Mucosa of descending colon (tissue), 3 donors: ENCODE measurements around the gene SEMA6B. TPM values are rescaled to one million over a fixed set of nuclear protein-coding genes. Genes with fewer than 3 reads are reported as not detected.

ENCODE experiments used
- ATAC-seq: fragments of 200-7000 bp; cut with Tn5 transposase; one replicate; pipeline ENCODE4 v1.9.1; 2020; ENCODE audit warnings: mild to moderate bottlenecking, moderate library complexity
- DNase-seq, 3 donors: peaks; one replicate each; pipeline ENCODE4 v3.0.0-alpha.2; 2020
- H3K36me3 ChIP-seq: fragments of 200-600 bp; one replicate; pipeline ENCODE4 v1.8.0; 2021; ENCODE audit warnings: low read depth, mild to moderate bottlenecking
- H3K4me1 ChIP-seq: fragments of 200-600 bp; one replicate; pipeline ENCODE4 v1.8.0; 2021; ENCODE audit warnings: low read depth, mild to moderate bottlenecking
- H3K4me3 ChIP-seq: fragments of 200-600 bp; one replicate; pipeline ENCODE4 v1.8.0; 2021; ENCODE audit warnings: mild to moderate bottlenecking
- H3K9me3 ChIP-seq: fragments of 200-600 bp; one replicate; pipeline ENCODE4 v1.8.0; 2021; ENCODE audit warnings: mild to moderate bottlenecking
- CTCF ChIP-seq: fragments of 200-600 bp; IDR thresholded peaks from one replicate; pipeline ENCODE4 v1.8.0; 2022; ENCODE audit warnings: antibody characterized with exemption, mild to moderate bottlenecking
- intact Hi-C, 2 donors: fragments of 100-400 bp; cut with DNase I in 1 of 2; cut with micrococcal nuclease in 1 of 2; formaldehyde crosslinking; loops; one replicate each; pipeline versions ENCODE4 v1.11.0 to v1.11.1; 2022; cut with DNase I, micrococcal nuclease
- total RNA-seq, 3 donors: library from RNA; stranded (reverse); fragmentation: NEBNext Ultra II Directional in 2 of 3; extraction: Animal tissue kit (Norgen Biotek cat#: 25700) in 2 of 3; gene quantifications; one replicate each; pipeline versions ENCODE4 v1.2.1 to v1.2.4, GENCODE V29; 2021 to 2023
- donor health status: DM: no; HTN: no; CAD: no; lungs with moderate emphysema.
- donor health status: DM: no; HTN: no; CAD: no.
- donor health status: DM: no; HTN: yes; CAD: no.

Gene SEMA6B
- total RNA-seq, 3 donors from 2014 or later = 2.5 to 8.4 (median 5.9) TPM

DNA sequence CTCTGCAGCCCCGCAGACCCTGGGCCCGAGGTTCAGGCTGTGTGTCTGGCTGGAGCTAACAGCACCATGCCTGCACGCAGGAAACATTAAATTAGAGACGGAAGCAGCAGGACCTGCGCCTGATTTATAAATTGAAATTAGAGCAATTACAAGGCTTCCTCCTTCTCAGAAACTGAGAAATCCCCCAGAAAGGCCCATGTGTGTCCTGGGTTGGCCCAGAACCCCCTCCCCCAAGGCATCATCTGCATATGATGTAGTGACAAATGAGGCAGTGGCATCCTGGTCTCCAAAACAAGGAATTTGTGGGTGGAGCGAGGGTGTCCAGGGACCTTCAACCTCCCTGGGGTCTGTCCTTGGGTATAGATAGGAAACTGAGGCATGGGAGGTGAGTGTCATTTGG, 27.2 kb upstream of the SEMA6B start:
- intact Hi-C loops = no loop called here
- peaks cover 10% of the 10 kb centered on the region for H3K4me1 ChIP-seq
- no peaks in the 10 kb centered on the region for H3K9me3 ChIP-seq
- H3K4me3 ChIP-seq = no peak overlapping the region
- DNase-seq (no peak), ATAC-seq (no peak)
- no peaks in the 10 kb centered on the region for H3K36me3 ChIP-seq
- TF ChIP-seq CTCF = no peak

DNA sequence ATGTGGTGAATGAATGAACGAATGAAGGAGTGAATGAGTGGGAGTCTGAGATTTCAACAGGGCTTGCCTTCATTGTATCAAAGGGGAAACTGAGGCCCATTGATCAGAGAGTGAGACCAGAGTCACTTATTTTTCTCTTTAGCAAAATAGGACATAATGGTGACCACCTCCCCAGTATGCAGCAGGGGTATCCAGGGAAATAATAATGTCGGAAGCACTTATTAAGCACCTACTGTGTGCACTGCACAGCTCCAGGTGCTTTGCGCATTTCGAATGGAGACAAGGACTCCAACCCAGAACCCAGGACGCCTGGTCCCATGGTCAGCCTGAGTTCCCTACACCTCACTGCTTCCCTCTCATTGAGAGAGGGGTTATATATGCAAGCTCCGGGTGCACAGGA, 26.8 kb upstream of the SEMA6B start:
- no peaks in the 10 kb centered on the region for H3K9me3 ChIP-seq
- TF ChIP-seq CTCF = no peak
- intact Hi-C loops = no loop called here
- no peaks in the 10 kb centered on the region for H3K36me3 ChIP-seq
- ATAC-seq (no peak), DNase-seq (no peak)
- H3K4me3 ChIP-seq = no peak overlapping the region
- peaks cover 10% of the 10 kb centered on the region for H3K4me1 ChIP-seq

DNA sequence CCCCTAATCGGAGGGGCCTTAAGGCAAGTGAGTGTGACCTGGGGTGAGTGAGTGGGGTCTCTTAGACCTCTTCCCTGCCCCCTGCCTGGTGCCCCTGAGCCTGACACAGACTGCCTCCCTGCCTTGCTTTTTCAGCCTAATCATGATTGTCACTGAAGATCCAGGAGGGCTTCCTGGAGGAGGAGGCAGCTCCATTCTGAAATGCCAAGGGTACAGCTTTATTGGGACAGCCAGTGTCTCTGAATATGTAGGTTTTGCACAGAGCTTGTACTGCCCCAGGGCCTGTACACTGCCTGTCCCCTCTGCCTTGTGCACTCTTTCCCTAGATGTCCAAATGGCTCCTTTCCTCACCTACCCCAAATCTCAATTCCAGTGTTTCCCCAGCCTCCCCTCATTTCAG, 26.1 kb upstream of the SEMA6B start:
- H3K4me1 ChIP-seq = peaks cover 10% of the 10 kb centered on the region
- H3K9me3 ChIP-seq = no peaks in the 10 kb centered on the region
- ATAC-seq (no peak), DNase-seq (no peak)
- no peak overlapping the region for H3K4me3 ChIP-seq
- intact Hi-C loops = no loop called here
- no peak for TF ChIP-seq CTCF
- H3K36me3 ChIP-seq = no peaks in the 10 kb centered on the region

DNA sequence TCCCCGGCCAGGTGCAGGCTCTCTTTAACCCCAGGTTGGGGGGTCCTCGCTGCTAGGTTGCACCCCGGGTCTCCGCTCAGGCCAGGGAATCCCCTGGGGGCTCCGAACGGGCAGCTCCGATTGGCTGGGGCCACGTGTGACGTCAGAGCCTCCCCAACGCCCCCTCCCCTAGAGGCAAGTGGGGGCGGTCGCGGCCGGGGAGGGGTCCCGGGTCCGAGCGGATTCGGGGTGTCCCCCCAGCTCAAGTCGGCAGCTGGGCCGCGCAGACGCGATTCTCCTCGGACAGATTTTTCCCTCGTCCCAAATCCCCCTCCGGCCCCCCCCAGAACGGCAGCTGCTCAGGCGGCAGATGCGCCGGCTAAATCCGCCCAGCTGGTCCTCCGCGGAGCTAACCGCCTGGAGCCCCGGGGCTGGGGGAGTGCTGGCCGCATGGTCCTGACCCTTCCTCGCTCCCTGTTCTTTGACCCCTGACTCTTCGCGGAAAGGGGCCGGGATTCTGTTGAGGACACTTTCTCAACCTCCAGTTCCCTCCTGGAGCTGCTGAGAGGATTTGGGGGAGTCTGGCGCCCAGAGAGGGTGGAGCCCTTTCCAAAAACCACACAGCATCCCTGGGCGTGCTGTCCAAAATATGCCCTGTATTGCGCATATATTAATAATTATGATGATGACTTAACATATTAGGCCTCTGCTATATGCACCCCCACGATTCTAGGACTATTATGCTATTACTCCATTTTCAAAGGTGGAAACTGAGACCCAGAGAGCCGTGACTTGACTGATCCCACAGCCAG, 25.4 kb upstream of the SEMA6B start:
- TF ChIP-seq CTCF = no peak
- H3K9me3 ChIP-seq = no peaks in the 10 kb centered on the region
- H3K4me1 ChIP-seq = peaks cover 10% of the 10 kb centered on the region
- DNase-seq = no peak
- no peak for ATAC-seq
- H3K36me3 ChIP-seq = no peaks in the 10 kb centered on the region
- H3K4me3 ChIP-seq = no peak overlapping the region
- intact Hi-C loops = no loop called here

DNA sequence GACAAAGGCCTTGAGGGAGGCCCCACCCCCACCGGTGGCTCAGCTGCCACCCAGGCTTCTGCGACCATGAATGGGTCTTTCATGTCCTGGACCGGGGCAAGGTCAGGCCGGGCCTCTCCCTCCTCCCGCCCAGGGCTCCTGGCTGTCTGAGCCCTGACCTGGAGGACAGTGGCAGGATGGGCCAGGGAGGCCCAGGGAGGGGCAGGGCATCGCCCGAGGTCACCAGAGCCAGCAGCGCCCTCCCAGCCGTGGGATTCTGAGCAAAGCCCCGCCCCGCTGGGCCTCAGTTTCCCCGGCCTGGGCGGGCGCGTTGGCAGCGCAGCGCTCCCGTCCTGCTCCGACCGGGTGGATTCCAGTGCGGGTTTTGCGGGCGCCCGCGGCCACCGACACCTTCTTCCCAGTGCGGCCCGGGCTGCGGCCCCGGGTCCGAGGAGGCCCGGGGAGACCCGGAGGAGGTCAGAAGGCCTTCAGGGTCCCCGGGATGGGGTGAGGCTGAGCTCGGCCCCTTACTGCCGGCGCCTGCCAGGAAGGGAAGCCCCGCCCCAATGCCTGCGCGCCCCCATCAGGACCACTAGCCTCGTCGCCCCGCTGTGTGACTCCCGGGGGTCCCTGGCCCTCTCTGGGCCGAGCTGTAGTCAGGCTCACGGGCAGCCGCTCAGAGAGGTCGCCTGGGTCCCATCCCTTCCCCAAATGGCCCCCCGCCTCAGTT, 24.6 kb upstream of the SEMA6B start:
- intact Hi-C loops = no loop called here
- DNase-seq = no peak
- Histone ChIP-seq H3K36me3 (no peaks in the 10 kb centered on the region), H3K4me1 (peaks cover 10% of the 10 kb centered on the region), H3K4me3 (no peak overlapping the region), H3K9me3 (no peaks in the 10 kb centered on the region)
- TF ChIP-seq CTCF = no peak
- peak; percentile 55 for ATAC-seq
